GM23338 (cell line): ENCODE data around the gene THSD7A. TPM values are rescaled to one million over a fixed set of nuclear protein-coding genes. Genes with fewer than 3 reads are reported as not detected.

Source experiments
- ATAC-seq: fragments of 200-7000 bp; cut with Tn5 transposase; 3 replicates; pipeline ENCODE4 v1.9.1; 2020
- DNase-seq: peaks from one replicate; pipeline ENCODE4 v3.0.0-alpha.2; 2015; ENCODE audit warnings: low spot score
- H2AFZ ChIP-seq: fragments of 200-600 bp; sonication (generic); 2 replicates; pipeline ENCODE4 v1.8.0; 2016; ENCODE audit warnings: antibody characterized with exemption, mild to moderate bottlenecking, moderate library complexity
- H3F3A ChIP-seq: fragments of 200-600 bp; sonication (generic); replicated peaks from 2 replicates; pipeline ENCODE4 v1.8.0; 2017; ENCODE audit warnings: antibody characterized with exemption, mixed run types, low read depth
- H3K27ac ChIP-seq: fragments of 200-600 bp; sonication (generic); 2 replicates; pipeline ENCODE4 v1.6.1; 2016; ENCODE audit warnings: low read depth
- H3K27me3 ChIP-seq: fragments of 200-600 bp; sonication (generic); 2 replicates; pipeline ENCODE4 v1.8.0; 2016; ENCODE audit warnings: mild to moderate bottlenecking, mixed run types, moderate library complexity; ENCODE audit not compliant: insufficient read depth
- H3K36me3 ChIP-seq: fragments of 200-600 bp; sonication (generic); 2 replicates; pipeline ENCODE4 v1.8.0; 2016; ENCODE audit warnings: mild to moderate bottlenecking; ENCODE audit not compliant: insufficient read depth
- H3K4me1 ChIP-seq: fragments of 200-600 bp; sonication (generic); 2 replicates; pipeline ENCODE4 v1.8.0; 2016; ENCODE audit warnings: mild to moderate bottlenecking, moderate library complexity; ENCODE audit not compliant: insufficient read depth
- H3K4me2 ChIP-seq: fragments of 200-600 bp; sonication (generic); 2 replicates; pipeline ENCODE4 v1.7.1; 2017; ENCODE audit warnings: mixed run types
- H3K4me3 ChIP-seq: fragments of 200-600 bp; sonication (generic); 2 replicates; pipeline ENCODE4 v1.6.1; 2016; ENCODE audit warnings: mixed run types
- H3K79me2 ChIP-seq: fragments of 200-600 bp; sonication (generic); replicated peaks from 2 replicates; pipeline ENCODE4 v1.8.0; 2017; ENCODE audit warnings: mild to moderate bottlenecking; ENCODE audit not compliant: insufficient read depth
- H3K9me2 ChIP-seq: fragments of 200-600 bp; sonication (generic); 2 replicates; pipeline ENCODE4 v1.8.0; 2017; ENCODE audit not compliant: insufficient read depth
- H4K20me1 ChIP-seq: fragments of 200-600 bp; sonication (generic); replicated peaks from 2 replicates; pipeline ENCODE4 v1.8.0; 2017; ENCODE audit warnings: mild to moderate bottlenecking; ENCODE audit not compliant: insufficient read depth
- H3K27ac Mint-ChIP-seq: 2 replicates; pipeline ENCODE4 v1.8.0; 2020; ENCODE audit warnings: inconsistent platforms, mild to moderate bottlenecking, moderate library complexity, mixed read lengths
- H3K27me3 Mint-ChIP-seq: 3 replicates; pipeline ENCODE4 v1.8.0; 2022; ENCODE audit warnings: low read depth, mild to moderate bottlenecking, moderate library complexity, mixed read lengths, inconsistent platforms; ENCODE audit not compliant: insufficient read depth, poor library complexity
- H3K36me3 Mint-ChIP-seq: 3 replicates; pipeline ENCODE4 v1.8.0; 2021; ENCODE audit warnings: low read depth, mild to moderate bottlenecking, inconsistent platforms, moderate library complexity, mixed read lengths
- H3K4me1 Mint-ChIP-seq: 3 replicates; pipeline ENCODE4 v1.8.0; 2020; ENCODE audit warnings: mild to moderate bottlenecking, inconsistent platforms, mixed read lengths
- H3K4me3 Mint-ChIP-seq: 3 replicates; pipeline ENCODE4 v1.8.0; 2021; ENCODE audit warnings: moderate library complexity, mild to moderate bottlenecking, inconsistent platforms, mixed read lengths
- H3K9me3 Mint-ChIP-seq: 3 replicates; pipeline ENCODE4 v1.8.0; 2020; ENCODE audit warnings: moderate library complexity, mild to moderate bottlenecking, inconsistent platforms, mixed read lengths
- CREB1 ChIP-seq: fragments of 250-450 bp; sonication (Bioruptor Pico); IDR thresholded peaks from 2 replicates; pipeline ENCODE4 v1.5.0; 2020; ENCODE audit warnings: low read depth, mild to moderate bottlenecking, moderate library complexity
- CTCF ChIP-seq, 2 experiments: fragments of 200-600 bp in 1 of 2; sonication (generic) in 1 of 2; conservative IDR thresholded peaks; 2 replicates each; pipeline versions ENCODE4 v1.5.1 to v1.6.1; 2016 to 2017; ENCODE audit warnings: antibody characterized with exemption in 2 of 2, low read depth in 2 of 2, mild to moderate bottlenecking in 2 of 2, moderate library complexity in 1 of 2
- EZH2 ChIP-seq: fragments of 200-600 bp; sonication (generic); IDR thresholded peaks from one replicate; pipeline ENCODE4 v1.8.0; 2017; ENCODE audit warnings: antibody characterized with exemption, mild to moderate bottlenecking, low read depth; ENCODE audit not compliant: unreplicated experiment
- EZH2phosphoT487 ChIP-seq: fragments of 200-600 bp; sonication (generic); IDR thresholded peaks from one replicate; pipeline ENCODE4 v1.8.1; 2018; ENCODE audit warnings: antibody characterized with exemption; ENCODE audit not compliant: unreplicated experiment
- JUNB ChIP-seq: IDR thresholded peaks from one replicate; pipeline ENCODE4 v1.6.1; 2016; ENCODE audit warnings: antibody characterized with exemption; ENCODE audit not compliant: unreplicated experiment
- NANOG ChIP-seq: IDR thresholded peaks from 2 replicates; pipeline ENCODE4 v1.6.1; 2016; ENCODE audit warnings: antibody characterized with exemption, borderline replicate concordance
- POLR2AphosphoS5 ChIP-seq: IDR thresholded peaks from 2 replicates; pipeline ENCODE4 v1.6.1; 2016; ENCODE audit warnings: antibody characterized with exemption, low read depth
- REST ChIP-seq: IDR thresholded peaks from one replicate; pipeline ENCODE4 v1.6.1; 2018; ENCODE audit warnings: antibody characterized with exemption; ENCODE audit not compliant: unreplicated experiment
- STAT1 ChIP-seq: IDR thresholded peaks from one replicate; pipeline ENCODE4 v1.6.1; 2016; ENCODE audit warnings: antibody characterized with exemption; ENCODE audit not compliant: unreplicated experiment
- ZNF114 ChIP-seq: fragments of 250-450 bp; sonication (Bioruptor Pico); IDR thresholded peaks from 2 replicates; pipeline ENCODE4 v1.5.0; 2020; ENCODE audit warnings: mild to moderate bottlenecking, moderate library complexity
- ZNF462 ChIP-seq: fragments of 250-450 bp; sonication (Bioruptor Pico); IDR thresholded peaks from 2 replicates; pipeline ENCODE4 v1.5.0; 2020; ENCODE audit warnings: mild to moderate bottlenecking, moderate library complexity
- polyA plus RNA-seq: library from polyadenylated mRNA; unstranded; fragments of >200 nt; fragmentation: Nextera tagmentation; extraction: Ambion mirVana; gene quantifications from 2 replicates; pipeline ENCODE4 v1.2.1, GENCODE V29; 2016
- total RNA-seq: library from RNA; depleted of rRNA; stranded (reverse); fragments of >200 nt; shearing (Covaris generic); gene quantifications from 2 replicates; pipeline ENCODE4 v1.2.3, GENCODE V29; 2014

Gene THSD7A
- total and polyA plus RNA-seq, 2 experiments from 2014 or later = 1.3 to 2.1 TPM

GRCh38 chr7:11841657-11842056 is 9.7 kb upstream of the THSD7A start:
- Mint-ChIP-seq H3K4me3 (no peak overlapping the region), H3K36me3 (peaks cover 6% of the 10 kb centered on the region; the same call in 1 of the 3 replicates), H3K9me3 (no peaks in the 10 kb centered on the region), H3K27me3 (no peaks in the 10 kb centered on the region), H3K27ac (no peak overlapping the region), H3K4me1 (peaks cover 8% of the 10 kb centered on the region)
- Histone ChIP-seq H3K36me3 (no peaks in the 10 kb centered on the region), H3K4me3 (no peak overlapping the region), H2AFZ (no peak overlapping the region; the same call in 1 of the 2 replicates), H3F3A (no peaks in the 10 kb centered on the region), H3K27me3 (no peaks in the 10 kb centered on the region), H3K9me2 (no peaks in the 10 kb centered on the region), H3K27ac (no peak overlapping the region), H3K4me1 (peaks cover 18% of the 10 kb centered on the region), H3K79me2 (no peaks in the 10 kb centered on the region), H4K20me1 (no peaks in the 10 kb centered on the region), H3K4me2 (no peak overlapping the region)
- TF ChIP-seq NANOG (no peak), STAT1 (no peak), POLR2AphosphoS5 (no peak), ZNF462 (CRISPR knock-in tag) (no peak), EZH2phosphoT487 (no peak), JUNB (no peak), EZH2 (no peak)
- no peak for DNase-seq
- no peak for ATAC-seq

GRCh38 chr7:11835260-11835659 is 3.3 kb upstream of the THSD7A start:
- no peaks in the 10 kb centered on the region for H3K36me3 ChIP-seq
- H3K27ac ChIP-seq = no peak overlapping the region
- H3K36me3 Mint-ChIP-seq = peaks cover 11% of the 10 kb centered on the region; the same call in 2 of the 3 replicates
- H3K9me3 Mint-ChIP-seq = no peaks in the 10 kb centered on the region
- no peaks in the 10 kb centered on the region for H3K9me2 ChIP-seq
- no peaks in the 10 kb centered on the region for H3K27me3 Mint-ChIP-seq
- no peak overlapping the region for H3K27ac Mint-ChIP-seq
- peaks cover 16% of the 10 kb centered on the region for H3K4me1 Mint-ChIP-seq
- no peaks in the 10 kb centered on the region for H4K20me1 ChIP-seq
- no peak overlapping the region for H3K4me2 ChIP-seq
- peaks cover 23% of the 10 kb centered on the region for H3K4me1 ChIP-seq
- no peak overlapping the region for H3K4me3 Mint-ChIP-seq
- ATAC-seq (no peak), DNase-seq (peak; percentile 56)
- 0 out of 2 replicates have a peak, but pooled peaks cover 2% of the 10 kb centered on the region for H3F3A ChIP-seq
- H2AFZ ChIP-seq = no peak overlapping the region
- no peak overlapping the region for H3K4me3 ChIP-seq
- no peaks in the 10 kb centered on the region for H3K79me2 ChIP-seq
- TF ChIP-seq EZH2 (no peak), CREB1 (CRISPR knock-in tag) (no peak), CTCF (conservative IDR thresholded peaks at IDR 0.05; ENCODE audit: low read depth in 2 of 2) (peak; percentile 63 to 76), REST (no peak), ZNF114 (CRISPR knock-in tag) (no peak), EZH2phosphoT487 (no peak)
- peaks cover 14% of the 10 kb centered on the region for H3K27me3 ChIP-seq
